ENCODE data around the gene PALM.

Gene PALM

DNA sequence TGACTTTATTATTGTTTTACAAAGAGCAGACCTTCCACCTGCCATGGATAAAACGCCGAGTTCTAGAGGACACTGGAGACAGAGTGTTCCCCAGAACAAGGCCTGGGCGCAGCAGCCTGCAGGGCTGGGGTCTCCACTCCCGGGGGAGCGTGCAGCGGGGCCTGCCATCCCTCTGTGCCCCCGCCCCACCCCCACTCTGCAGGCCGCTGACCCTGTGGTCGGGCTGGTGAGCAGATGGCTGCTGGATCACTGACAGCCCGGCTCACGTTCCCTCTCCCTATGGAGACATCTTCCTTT is 79.9 kb downstream of the PALM start:
- no peak for DNase-seq

DNA sequence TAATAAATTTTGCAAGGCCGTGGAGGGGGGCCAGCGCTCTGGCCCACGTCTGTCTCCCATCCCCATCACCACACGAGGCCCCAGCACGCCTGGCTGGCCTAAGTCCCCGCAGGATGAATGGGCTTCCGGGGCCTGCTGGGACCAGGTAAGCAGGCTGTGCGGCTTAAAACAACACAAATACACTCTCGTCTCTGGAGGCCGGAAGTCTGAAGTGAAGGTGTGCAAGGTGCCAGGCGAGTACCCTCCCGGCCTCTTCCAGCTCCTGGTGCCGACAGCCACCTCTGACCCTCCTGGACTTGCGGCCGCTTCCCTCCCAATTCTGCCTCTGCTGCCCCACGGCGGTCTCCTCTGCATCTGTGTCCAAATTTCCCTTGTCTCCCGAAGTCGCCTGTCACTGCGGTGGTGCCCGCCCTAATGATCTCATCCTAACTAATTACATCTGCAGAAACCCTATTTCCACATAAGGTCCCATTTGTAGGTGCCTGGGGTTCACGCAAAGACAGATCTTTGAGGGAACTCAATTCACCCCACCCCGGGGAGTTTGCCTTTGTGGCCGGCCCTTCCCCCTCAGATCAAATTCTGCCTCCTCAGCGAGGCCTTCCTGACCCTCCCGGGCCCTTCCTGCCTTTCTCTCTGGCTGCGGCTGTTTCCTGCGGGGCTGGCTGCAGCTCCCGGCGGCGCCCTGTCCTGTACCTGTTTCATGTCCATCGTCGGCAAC is 80.4 kb downstream of the PALM start:
- no peak for DNase-seq

DNA sequence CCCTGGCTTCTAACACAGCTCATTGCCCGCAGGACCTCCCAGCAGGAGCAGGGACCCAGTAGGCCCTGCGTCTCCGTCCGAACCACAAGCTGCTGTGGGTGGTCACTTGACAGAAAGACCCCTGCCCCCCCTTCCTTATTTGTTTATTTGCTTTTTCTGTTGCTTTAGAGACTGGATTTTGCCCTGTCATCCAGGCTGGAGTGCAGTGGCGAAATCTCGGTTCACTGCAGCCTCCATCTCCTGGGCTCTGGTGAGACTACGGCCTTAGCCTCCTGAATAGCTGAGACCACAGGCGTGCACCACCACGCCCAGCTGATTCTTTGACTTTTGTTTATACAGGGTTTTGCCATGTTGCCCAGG is 80.9 kb downstream of the PALM start:
- DNase-seq: no peak

DNA sequence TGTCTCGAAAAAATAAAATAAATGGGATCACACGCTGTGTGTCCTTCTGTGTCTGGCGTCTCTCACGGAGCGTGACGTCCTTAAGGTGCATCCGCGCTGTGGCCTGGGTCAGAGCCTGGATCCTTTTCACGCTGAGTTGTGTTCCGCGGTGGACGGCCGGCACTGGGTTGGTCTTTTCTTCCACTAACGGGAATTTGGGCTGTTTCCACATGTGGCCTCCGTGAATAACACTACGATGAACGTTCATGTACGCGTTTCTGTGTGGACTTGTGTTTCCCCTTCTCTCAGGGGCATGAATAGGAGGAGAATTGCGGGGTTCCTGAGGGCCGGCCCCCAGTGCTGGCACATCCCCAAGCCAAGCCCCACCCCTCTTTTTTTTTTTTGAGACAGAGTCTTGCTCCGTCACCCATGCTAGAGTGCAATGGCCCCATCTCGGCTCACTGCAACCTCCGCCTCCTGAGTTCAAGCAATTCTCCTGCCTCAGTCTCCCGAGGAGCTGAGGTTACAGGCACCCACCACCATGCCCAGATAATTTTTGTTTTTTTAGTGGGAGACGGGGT is 82.4 kb downstream of the PALM start:
- no peak for DNase-seq

- no peak for DNase-seq
These were observed 83.0 kb downstream of the PALM start for GRCh38 chr19:791567-792305.

DNA sequence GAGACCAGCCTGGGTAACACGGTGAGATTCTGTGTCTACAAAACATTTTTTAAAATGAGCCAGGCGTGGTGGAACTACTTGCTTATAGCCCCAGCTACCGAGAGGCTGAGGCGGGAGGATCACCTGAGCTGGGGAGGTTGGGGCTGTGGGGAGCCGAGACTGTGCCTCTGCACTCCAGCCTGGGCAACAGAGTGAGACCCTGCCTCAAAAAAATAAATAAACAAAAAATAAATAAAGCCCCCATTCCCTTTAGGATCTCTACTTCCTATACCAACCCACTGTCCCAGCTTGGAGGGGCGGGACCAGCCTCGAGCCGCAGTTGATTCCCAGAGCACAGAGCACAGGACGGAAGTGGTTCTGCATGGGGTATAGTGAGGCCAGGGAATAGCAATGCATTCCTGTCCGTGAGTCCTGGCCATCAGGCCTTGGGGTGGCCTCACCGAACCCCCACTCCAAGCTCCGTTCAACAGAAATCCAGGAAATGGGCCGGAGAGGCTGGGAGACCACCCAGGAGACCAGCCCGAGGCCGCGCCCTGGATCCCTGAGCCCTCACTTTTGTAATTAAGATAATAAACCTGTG is 83.7 kb downstream of the PALM start:
- DNase-seq: no peak

- DNase-seq: no peak
These were observed 85.1 kb downstream of the PALM start for GRCh38 chr19:793806-794205.

GRCh38 chr19:795073-795611 is 86.4 kb downstream of the PALM start:
- no peak for DNase-seq

GRCh38 chr19:795691-796581 is 87.2 kb downstream of the PALM start:
- no peak for DNase-seq

DNA sequence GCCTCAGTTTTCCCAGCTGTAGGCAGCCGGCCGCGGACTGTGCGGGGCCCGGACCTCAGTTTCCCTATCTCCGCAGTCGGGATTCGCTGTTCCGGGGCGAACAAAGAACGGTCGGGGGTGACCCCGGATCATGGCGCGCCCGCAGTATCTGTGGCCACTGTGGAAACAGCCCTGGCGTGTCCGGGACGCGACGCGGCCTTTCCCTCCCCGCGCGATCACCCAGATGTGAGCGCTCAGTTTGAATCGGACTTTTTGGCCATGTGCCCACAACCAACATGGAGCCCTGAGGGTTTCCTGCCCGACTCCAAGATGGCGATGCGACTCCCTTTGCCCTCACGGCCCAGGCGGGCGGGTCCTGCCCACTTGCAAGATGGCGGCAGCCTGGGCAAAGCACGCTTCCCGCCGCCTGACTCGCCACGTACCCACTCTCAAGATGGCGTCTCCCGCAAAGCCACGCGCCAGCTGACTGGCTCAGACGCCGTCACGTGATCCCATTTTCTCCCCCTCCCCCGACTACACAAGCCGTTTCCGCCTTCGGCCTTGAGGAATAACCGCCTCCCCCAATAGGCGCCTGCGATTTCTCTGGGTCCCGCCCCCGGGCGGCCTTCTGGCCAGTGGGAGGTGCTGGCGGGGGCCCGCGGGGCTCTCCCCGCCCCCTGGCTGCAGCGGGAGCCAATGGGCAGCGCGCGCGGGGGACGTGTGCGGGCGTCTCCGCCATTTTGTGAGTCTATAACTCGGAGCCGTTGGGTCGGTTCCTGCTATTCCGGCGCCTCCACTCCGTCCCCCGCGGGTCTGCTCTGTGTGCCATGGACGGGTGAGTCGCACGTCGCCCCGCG is 88.2 kb downstream of the PALM start, which contains the start of gene PTBP1:
PTBP1 (plus strand) TSS at position 761 of the 836 bp plus-strand sequence; CDS start at position 807, 46 bp downstream.
- DNase-seq: peak; percentile 95 to 99

All from cerebellar nuclear complex (tissue), 1 donor.